ENCODE data around the gene UQCC5.

GRCh38 chr3:52537726-52538421, 1.5 kb downstream of the UQCC5 start:
- TF ChIP-seq CTCF (IDR thresholded peaks at IDR 0.05) = no peak
- TF ChIP-seq POLR2AphosphoS5 (IDR thresholded peaks at IDR 0.05; ENCODE audit: insufficient read depth in 1 of 2, low read depth in 1 of 2) = no peak
- TF ChIP-seq POLR2A (IDR thresholded peaks at IDR 0.05) = no peak
